ENCODE data around the gene KLRF1. TPM values are rescaled to one million over a fixed set of nuclear protein-coding genes. Genes with fewer than 3 reads are reported as not detected.

KLRF1 gene
- total RNA-seq, 4 donors from 2014 or later: not detected

- Histone ChIP-seq H3K27me3 (no peaks in the 10 kb centered on the region), H3K9me3 (no peaks in the 10 kb centered on the region), H3K36me3 (no peaks in the 10 kb centered on the region), H3K4me1 (peaks cover 0 to 5% of the 10 kb centered on the region in 2 donors), H3K27ac (no peak overlapping the region), H3K4me3 (no peak overlapping the region)
- no peak for ATAC-seq
- intact Hi-C loops (cut with DNase I; ENCODE audit: low total_unique reads) (no loop called here), in situ Hi-C loops (cut with MboI; ENCODE audit: low sequenced_read_pairs in 4 of 4) (no loop called here)
- TF ChIP-seq CTCF (IDR thresholded peaks at IDR 0.05 in 4 of 5, conservative IDR thresholded peaks at IDR 0.05 in 1 of 5) (no peak), POLR2A (IDR thresholded peaks at IDR 0.05) (no peak)
- DNase-seq: no peak
Observed at GRCh38 chr12:9805883-9806282, 21.4 kb upstream of the KLRF1 start.

- intact Hi-C loops (cut with DNase I; ENCODE audit: low total_unique reads): no loop called here
- H3K27me3 ChIP-seq: no peaks in the 10 kb centered on the region
- H3K36me3 ChIP-seq: no peaks in the 10 kb centered on the region
- no peaks in the 10 kb centered on the region for H3K9me3 ChIP-seq
- DNase-seq: peak in 1 of 2 donors; percentile 22
- TF ChIP-seq POLR2A (IDR thresholded peaks at IDR 0.05) (no peak), CTCF (IDR thresholded peaks at IDR 0.05 in 4 of 5, conservative IDR thresholded peaks at IDR 0.05 in 1 of 5) (no peak)
- H3K4me1 ChIP-seq: peaks cover 0 to 5% of the 10 kb centered on the region in 2 donors
- H3K4me3 ChIP-seq: no peak overlapping the region
- peak overlapping the region in 1 of 4 donors; percentile 37 for H3K27ac ChIP-seq
- in situ Hi-C loops (cut with MboI; ENCODE audit: low sequenced_read_pairs in 4 of 4): no loop called here
- ATAC-seq: peak; percentile 73 to 86
Observed at GRCh38 chr12:9806714-9807113, 20.6 kb upstream of the KLRF1 start.

- intact Hi-C loops (cut with DNase I; ENCODE audit: low total_unique reads): no loop called here
- in situ Hi-C loops (cut with MboI; ENCODE audit: low sequenced_read_pairs in 4 of 4): no loop called here
- no peak for DNase-seq
- H3K9me3 ChIP-seq: no peaks in the 10 kb centered on the region
- ATAC-seq: no peak
- no peak for TF ChIP-seq POLR2A (IDR thresholded peaks at IDR 0.05)
- no peak for TF ChIP-seq CTCF (IDR thresholded peaks at IDR 0.05 in 4 of 5, conservative IDR thresholded peaks at IDR 0.05 in 1 of 5)
- H3K27ac ChIP-seq: no peak overlapping the region
- H3K4me3 ChIP-seq: no peak overlapping the region
- no peaks in the 10 kb centered on the region for H3K36me3 ChIP-seq
- H3K27me3 ChIP-seq: no peaks in the 10 kb centered on the region
- peaks cover 0 to 5% of the 10 kb centered on the region in 2 donors for H3K4me1 ChIP-seq
Observed at GRCh38 chr12:9808504-9808903, 18.8 kb upstream of the KLRF1 start.

- no peak for DNase-seq
- TF ChIP-seq POLR2A (IDR thresholded peaks at IDR 0.05) (no peak), CTCF (IDR thresholded peaks at IDR 0.05 in 4 of 5, conservative IDR thresholded peaks at IDR 0.05 in 1 of 5) (no peak)
- no peak overlapping the region for H3K4me3 ChIP-seq
- no peaks in the 10 kb centered on the region for H3K27me3 ChIP-seq
- peaks cover 0 to 5% of the 10 kb centered on the region in 2 donors for H3K4me1 ChIP-seq
- no peak overlapping the region for H3K27ac ChIP-seq
- no peaks in the 10 kb centered on the region for H3K9me3 ChIP-seq
- intact Hi-C loops (cut with DNase I; ENCODE audit: low total_unique reads) (no loop called here), in situ Hi-C loops (cut with MboI; ENCODE audit: low sequenced_read_pairs in 4 of 4) (no loop called here)
- no peak for ATAC-seq
- H3K36me3 ChIP-seq: no peaks in the 10 kb centered on the region
Observed at GRCh38 chr12:9809338-9809737, 17.9 kb upstream of the KLRF1 start.

GRCh38 chr12:9809866-9810265, 17.4 kb upstream of the KLRF1 start:
- Histone ChIP-seq H3K9me3 (no peaks in the 10 kb centered on the region), H3K4me3 (no peak overlapping the region), H3K36me3 (no peaks in the 10 kb centered on the region), H3K4me1 (peaks cover 0 to 5% of the 10 kb centered on the region in 2 donors), H3K27ac (no peak overlapping the region), H3K27me3 (no peaks in the 10 kb centered on the region)
- no peak for DNase-seq
- in situ Hi-C loops (cut with MboI; ENCODE audit: low sequenced_read_pairs in 4 of 4): loop anchor here in 2 of 4 donors (10.0 kb wide), 1 partner anchor 115 kb away; no protein-coding TSS in a partner anchor
- ATAC-seq: no peak
- TF ChIP-seq CTCF (IDR thresholded peaks at IDR 0.05 in 4 of 5, conservative IDR thresholded peaks at IDR 0.05 in 1 of 5) (no peak), POLR2A (IDR thresholded peaks at IDR 0.05) (no peak)
- intact Hi-C loops (cut with DNase I; ENCODE audit: low total_unique reads): no loop called here
